Endodermal cell (in vitro differentiated cells): Measurements from ENCODE around the gene BFSP2. TPM values are rescaled to one million over a fixed set of nuclear protein-coding genes. Genes with fewer than 3 reads are reported as not detected.

Experiments used
- DNase-seq: peaks from one replicate; pipeline ENCODE4 v3.0.0-alpha.2; 2017
- H3K27ac ChIP-seq: 2 replicates; pipeline ENCODE4 v1.5.1; 2013; ENCODE audit warnings: mild to moderate bottlenecking, low read depth, low read length, moderate library complexity
- H3K27me3 ChIP-seq: 2 replicates; pipeline ENCODE4 v1.6.1; 2013; ENCODE audit warnings: mild to moderate bottlenecking, low read length, moderate library complexity; ENCODE audit not compliant: insufficient read depth, control insufficient read depth, poor library complexity, severe bottlenecking
- H3K36me3 ChIP-seq: 2 replicates; pipeline ENCODE4 v1.7.0; 2013; ENCODE audit warnings: mild to moderate bottlenecking, low read length, moderate library complexity; ENCODE audit not compliant: control insufficient read depth, insufficient read depth
- H3K4me1 ChIP-seq: one replicate; pipeline ENCODE4 v1.7.0; 2013; ENCODE audit warnings: low read length; ENCODE audit not compliant: control insufficient read depth, insufficient read depth
- H3K4me3 ChIP-seq: 2 replicates; pipeline ENCODE4 v1.5.1; 2013; ENCODE audit warnings: mild to moderate bottlenecking, low read length, moderate library complexity
- H3K9ac ChIP-seq: 2 replicates; pipeline ENCODE4 v1.6.1; 2013; ENCODE audit warnings: mild to moderate bottlenecking, low read length, moderate library complexity; ENCODE audit not compliant: poor library complexity, severe bottlenecking; ENCODE audit errors: extremely low read depth
- H3K9me3 ChIP-seq: 2 replicates; pipeline ENCODE4 v1.6.1; 2013; ENCODE audit warnings: mild to moderate bottlenecking, low read length, moderate library complexity; ENCODE audit not compliant: control insufficient read depth
- H3K27ac Mint-ChIP-seq: 2 replicates; pipeline ENCODE4 v1.8.0; 2020; ENCODE audit warnings: mixed read lengths
- H3K27me3 Mint-ChIP-seq: 2 replicates; pipeline ENCODE4 v1.8.0; 2021; ENCODE audit warnings: mild to moderate bottlenecking, mixed read lengths; ENCODE audit not compliant: insufficient read depth
- H3K36me3 Mint-ChIP-seq: 2 replicates; pipeline ENCODE4 v1.8.0; 2020; ENCODE audit warnings: low read depth, mixed read lengths
- H3K4me1 Mint-ChIP-seq: 2 replicates; pipeline ENCODE4 v1.8.0; 2020; ENCODE audit warnings: mixed read lengths
- H3K4me3 Mint-ChIP-seq: 2 replicates; pipeline ENCODE4 v1.8.0; 2020; ENCODE audit warnings: mild to moderate bottlenecking, moderate library complexity, mixed read lengths
- H3K9me3 Mint-ChIP-seq: 2 replicates; pipeline ENCODE4 v1.8.0; 2020; ENCODE audit warnings: mild to moderate bottlenecking, mixed read lengths
- CTCF ChIP-seq: fragments of 200-600 bp; sonication (generic); conservative IDR thresholded peaks from 2 replicates; pipeline ENCODE4 v1.5.0; 2021; ENCODE audit warnings: antibody characterized with exemption, mild to moderate bottlenecking
- WGBS, 2 experiments: methylation state at CpG; one replicate each; pipeline versions ENCODE4 v1.1.5 to v1.1.7; 2013; ENCODE audit warnings: missing lambda C conversion rate in 2 of 2, mixed read lengths in 1 of 2; ENCODE audit not compliant: insufficient coverage in 1 of 2, insufficient read length in 1 of 2; 5-methylcytosine and 5-hydroxymethylcytosine counted together
- total RNA-seq, 2 donors: library from RNA; stranded (reverse); fragmentation: NEBNext Ultra II Directional in 1 of 2; extraction: Animal tissue kit (Norgen Biotek cat#: 25700) in 1 of 2; gene quantifications; 2 replicates in 1 of 2; 3 replicates in 1 of 2; pipeline ENCODE4 v1.2.1, GENCODE V29; 2021

Gene BFSP2
- total RNA-seq, 2 donors from 2014 or later, result not detected

GRCh38 chr3:133455960-133456359, 56.1 kb downstream of the BFSP2 start:
- peaks cover 28% of the 10 kb centered on the region for H3K4me1 Mint-ChIP-seq
- Histone ChIP-seq H3K27ac (no peak overlapping the region), H3K9ac (no peak overlapping the region), H3K4me3 (no peak overlapping the region), H3K36me3 (no peaks in the 10 kb centered on the region), H3K4me1 (peaks cover 7% of the 10 kb centered on the region), H3K27me3 (no peaks in the 10 kb centered on the region), H3K9me3 (no peaks in the 10 kb centered on the region)
- H3K27ac Mint-ChIP-seq, result no peak overlapping the region
- WGBS, 2 experiments, result 83 to 89% methylated on average over 2 of the region's 2 CpGs
- TF ChIP-seq CTCF, result no peak
- no peak overlapping the region for H3K4me3 Mint-ChIP-seq
- DNase-seq, result no peak
- no peaks in the 10 kb centered on the region for H3K36me3 Mint-ChIP-seq
- no peaks in the 10 kb centered on the region for H3K9me3 Mint-ChIP-seq
- H3K27me3 Mint-ChIP-seq, result no peaks in the 10 kb centered on the region

- Histone ChIP-seq H3K27me3 (no peaks in the 10 kb centered on the region), H3K27ac (no peak overlapping the region), H3K36me3 (no peaks in the 10 kb centered on the region), H3K9ac (no peak overlapping the region), H3K4me1 (peaks cover 7% of the 10 kb centered on the region), H3K9me3 (no peaks in the 10 kb centered on the region), H3K4me3 (no peak overlapping the region)
- H3K27ac Mint-ChIP-seq, result no peak overlapping the region
- no peak for TF ChIP-seq CTCF
- no peaks in the 10 kb centered on the region for H3K36me3 Mint-ChIP-seq
- peaks cover 35% of the 10 kb centered on the region for H3K4me1 Mint-ChIP-seq
- H3K9me3 Mint-ChIP-seq, result no peaks in the 10 kb centered on the region
- H3K27me3 Mint-ChIP-seq, result no peaks in the 10 kb centered on the region
- 79 to 90% methylated on average over 2 to 3 of the region's 3 CpGs for whole genome bisulfite sequencing, 2 experiments
- no peak for DNase-seq
- H3K4me3 Mint-ChIP-seq, result no peak overlapping the region
Measured at GRCh38 chr3:133457025-133457424, 57.2 kb downstream of the BFSP2 start.

- H3K27me3 Mint-ChIP-seq, result no peaks in the 10 kb centered on the region
- H3K4me1 Mint-ChIP-seq, result peaks cover 30% of the 10 kb centered on the region
- H3K36me3 Mint-ChIP-seq, result no peaks in the 10 kb centered on the region
- peaks cover 7% of the 10 kb centered on the region for H3K4me1 ChIP-seq
- no peaks in the 10 kb centered on the region for H3K9me3 Mint-ChIP-seq
- WGBS, 2 experiments, result 91 to 100% methylated on average over 1 of the region's 1 CpG
- no peak overlapping the region for H3K27ac ChIP-seq
- H3K27ac Mint-ChIP-seq, result no peak overlapping the region
- H3K9ac ChIP-seq, result no peak overlapping the region
- H3K36me3 ChIP-seq, result no peaks in the 10 kb centered on the region
- H3K4me3 Mint-ChIP-seq, result no peak overlapping the region
- H3K27me3 ChIP-seq, result no peaks in the 10 kb centered on the region
- TF ChIP-seq CTCF, result peak; percentile 63
- no peak for DNase-seq
- H3K4me3 ChIP-seq, result no peak overlapping the region
- H3K9me3 ChIP-seq, result no peaks in the 10 kb centered on the region
Measured at GRCh38 chr3:133457465-133458067, 57.7 kb downstream of the BFSP2 start.
